ENCODE data around the gene YIPF7.

The YIPF7 gene

GRCh38 chr4:44651425-44651824, at the start of gene YIPF7:
Gene YIPF7, minus strand, starts transcription at chr4:44651625. Its CDS starts 1,525 bp downstream, at chr4:44650100.
- DNase-seq, result no peak

- no peak for DNase-seq
Measured at GRCh38 chr4:44701037-44701436, 49.6 kb upstream of the YIPF7 start.

GRCh38 chr4:44700427-44700826, 49.0 kb upstream of the YIPF7 start:
- no peak for DNase-seq

DNA sequence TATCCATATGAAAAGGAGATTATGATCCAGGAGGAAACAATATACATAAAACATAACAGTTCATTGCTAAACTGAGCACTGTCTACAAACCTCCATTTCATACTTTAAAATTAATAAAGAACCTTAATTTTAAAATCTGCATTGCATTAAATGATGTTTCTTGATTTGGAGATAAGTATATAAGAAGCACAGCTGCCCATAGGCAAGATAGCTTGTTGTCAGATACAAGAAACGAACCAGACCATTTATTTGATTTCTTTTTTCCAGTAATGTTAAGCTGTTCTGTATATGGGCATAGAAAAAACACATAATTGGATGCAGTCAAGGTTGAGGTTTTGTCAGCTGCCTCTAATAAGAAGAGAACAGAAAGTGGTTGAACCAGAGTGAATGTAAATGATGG, 33.2 kb upstream of the YIPF7 start:
- DNase-seq, result no peak

DNA sequence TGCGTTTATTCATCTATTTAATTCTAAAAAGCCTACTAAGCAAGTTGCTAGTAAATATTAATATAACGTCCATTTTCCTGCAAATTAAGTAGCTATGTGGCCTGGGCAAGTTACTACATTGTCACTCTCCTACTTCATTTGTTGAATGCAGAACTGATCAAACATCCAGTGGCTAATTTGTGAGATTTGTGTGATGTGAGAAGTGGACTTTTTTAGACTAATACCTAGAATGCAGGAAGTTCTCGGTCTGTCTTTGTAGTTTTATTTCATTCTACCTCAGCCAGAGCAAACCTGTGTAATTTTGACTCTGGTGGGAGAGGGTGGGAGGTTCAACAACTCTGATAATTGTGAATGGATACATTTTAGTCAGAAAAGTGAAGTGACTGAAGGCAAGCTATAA, 27.6 kb upstream of the YIPF7 start:
- no peak for DNase-seq

DNA sequence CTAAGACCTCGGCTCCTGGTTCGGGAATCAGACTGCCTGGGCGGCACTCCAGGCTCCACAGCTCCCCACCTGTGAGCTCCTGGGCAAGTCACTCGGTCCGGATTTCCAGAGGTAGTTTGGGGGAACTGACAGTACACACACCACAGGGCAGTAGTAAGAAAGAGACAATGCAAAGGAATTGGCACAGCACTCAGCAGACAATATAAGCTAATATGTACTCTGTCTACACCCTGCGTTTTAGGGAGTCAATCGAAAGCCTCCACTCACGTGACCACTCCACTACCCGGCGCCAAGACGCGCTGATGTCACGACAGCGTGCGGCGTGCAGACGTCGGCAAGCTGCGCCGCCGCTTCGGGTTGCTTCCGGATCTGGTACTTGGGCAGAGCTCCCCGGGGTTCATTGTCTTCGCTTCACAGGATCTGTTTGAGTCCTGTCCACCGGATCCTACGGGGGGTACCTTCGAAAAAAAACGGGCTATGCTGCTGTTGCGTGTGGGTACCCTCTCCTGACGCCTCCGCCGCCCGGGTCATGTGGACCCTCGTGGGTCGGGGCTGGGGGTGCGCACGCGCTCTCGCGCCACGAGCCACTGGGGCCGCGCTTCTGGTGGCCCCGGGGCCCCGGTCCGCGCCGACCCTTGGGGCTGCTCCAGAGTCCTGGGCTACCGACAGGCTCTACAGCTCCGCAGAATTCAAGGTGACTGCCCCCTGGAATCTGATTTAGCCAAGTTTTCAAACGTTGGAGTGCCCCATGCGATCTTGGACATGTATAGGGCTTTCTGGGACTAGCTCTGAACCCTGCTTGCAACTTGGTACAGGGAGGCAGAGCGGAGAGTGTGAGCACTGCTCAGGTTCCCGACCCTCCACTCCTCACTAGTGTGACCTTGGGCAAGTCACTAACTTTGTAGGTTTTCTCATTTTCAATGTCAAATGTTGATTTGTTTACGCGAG, 26.9 kb upstream of the YIPF7 start, which contains the start of gene GUF1:
TSS of gene GUF1 (plus strand) at position 327 of the 948 bp plus-strand sequence. CDS start at position 530, 203 bp downstream.
- DNase-seq, result peak; percentile 42 to 94 (median 85)

DNA sequence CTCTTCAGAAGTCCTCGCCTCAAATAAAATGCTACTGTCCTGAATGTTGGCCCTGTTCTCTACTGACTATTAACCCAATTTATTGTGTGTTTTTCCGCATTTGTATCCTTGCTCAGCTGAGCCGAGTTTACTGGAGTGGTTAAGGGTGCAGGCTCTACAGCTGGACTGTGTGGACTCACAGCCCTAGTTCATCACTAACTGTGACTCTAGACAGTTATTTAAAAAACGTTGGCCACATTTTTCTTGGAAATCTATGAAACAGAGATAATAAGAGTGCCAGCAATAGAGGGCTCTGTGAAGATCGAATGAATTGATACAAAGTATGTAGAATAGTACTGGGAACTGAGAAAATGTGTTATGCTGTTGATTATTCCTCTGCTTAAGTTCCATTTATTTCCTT, 23.9 kb upstream of the YIPF7 start:
- no peak for DNase-seq

GRCh38 chr4:44674471-44674870, 23.0 kb upstream of the YIPF7 start:
- DNase-seq, result no peak

DNA sequence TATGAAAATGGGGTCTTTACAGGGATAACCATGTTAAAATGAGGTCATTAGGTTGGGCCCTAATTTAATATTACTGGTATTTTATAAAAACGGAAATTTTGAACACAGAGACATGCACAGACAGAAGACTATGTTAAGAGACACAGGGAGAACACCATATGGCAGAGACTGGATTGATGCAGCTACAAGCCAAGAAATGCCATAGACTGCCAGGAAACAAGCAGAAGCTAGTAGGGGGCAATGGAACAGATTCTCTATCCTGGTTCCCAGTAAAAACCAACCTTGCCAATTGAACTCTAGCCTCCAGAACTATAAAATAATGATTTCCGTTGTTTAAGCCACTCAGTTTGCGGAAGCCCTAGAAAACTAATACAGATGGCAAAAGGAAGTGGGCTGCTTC, 20.2 kb upstream of the YIPF7 start:
- no peak for DNase-seq

GRCh38 chr4:44670506-44671199, 19.2 kb upstream of the YIPF7 start:
- no peak for DNase-seq

DNA sequence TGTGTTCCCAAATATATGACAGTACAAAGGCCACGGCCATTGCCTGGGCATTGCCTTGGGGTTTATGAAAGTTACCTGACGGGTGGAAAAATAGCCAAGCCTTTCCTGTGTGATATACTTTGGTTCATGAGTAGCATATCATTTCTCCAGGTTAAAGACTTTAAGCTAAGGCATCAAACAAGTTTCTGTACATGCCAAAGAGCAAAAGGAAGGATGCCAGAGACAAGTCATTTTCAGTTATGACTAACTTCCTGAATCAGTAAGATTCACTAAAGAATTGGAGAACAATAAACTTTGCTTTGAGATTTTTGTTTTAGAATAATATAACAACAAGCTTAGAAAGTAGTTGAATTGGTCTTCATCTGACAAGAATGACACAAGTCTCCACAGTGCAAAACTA, 17.1 kb upstream of the YIPF7 start:
- no peak for DNase-seq

DNA sequence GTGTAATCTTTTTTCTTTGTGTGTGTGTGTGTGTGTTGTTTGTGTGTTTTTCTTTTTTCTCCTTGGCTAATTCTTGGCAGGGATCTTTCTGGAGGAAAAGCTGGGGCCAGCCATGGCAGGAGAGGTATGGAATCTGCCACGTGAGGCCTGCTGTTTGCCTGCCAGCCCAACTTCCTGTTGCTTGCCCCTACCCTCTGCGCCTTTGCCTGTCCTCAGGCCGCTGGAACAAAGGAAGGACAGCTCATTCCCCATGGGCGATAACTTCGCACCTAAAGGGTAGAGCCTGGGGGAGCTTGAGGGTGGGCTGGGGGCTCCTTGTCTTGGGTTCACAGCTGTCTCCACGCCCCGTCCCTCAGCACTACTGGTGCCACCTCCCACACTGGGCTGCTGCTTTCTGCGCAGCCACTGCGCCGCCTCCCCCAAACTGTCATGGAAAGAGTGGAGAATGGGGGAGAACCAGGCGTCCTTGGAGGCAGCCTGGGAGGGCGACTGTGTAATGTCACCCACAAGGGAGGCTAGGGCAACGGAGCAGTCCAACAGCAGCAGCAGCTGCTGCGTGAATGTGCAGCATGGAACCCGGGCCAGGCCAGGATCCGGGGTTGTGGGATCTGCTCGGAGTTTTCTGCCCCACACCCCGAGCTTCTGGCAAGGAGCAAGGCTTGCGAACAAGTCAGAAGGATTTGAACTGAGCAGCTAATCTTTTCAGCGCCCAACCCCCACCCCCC, 12.3 kb upstream of the YIPF7 start:
- DNase-seq, result no peak

- DNase-seq, result no peak
Measured at GRCh38 chr4:44662623-44663005, 11.2 kb upstream of the YIPF7 start.

DNA sequence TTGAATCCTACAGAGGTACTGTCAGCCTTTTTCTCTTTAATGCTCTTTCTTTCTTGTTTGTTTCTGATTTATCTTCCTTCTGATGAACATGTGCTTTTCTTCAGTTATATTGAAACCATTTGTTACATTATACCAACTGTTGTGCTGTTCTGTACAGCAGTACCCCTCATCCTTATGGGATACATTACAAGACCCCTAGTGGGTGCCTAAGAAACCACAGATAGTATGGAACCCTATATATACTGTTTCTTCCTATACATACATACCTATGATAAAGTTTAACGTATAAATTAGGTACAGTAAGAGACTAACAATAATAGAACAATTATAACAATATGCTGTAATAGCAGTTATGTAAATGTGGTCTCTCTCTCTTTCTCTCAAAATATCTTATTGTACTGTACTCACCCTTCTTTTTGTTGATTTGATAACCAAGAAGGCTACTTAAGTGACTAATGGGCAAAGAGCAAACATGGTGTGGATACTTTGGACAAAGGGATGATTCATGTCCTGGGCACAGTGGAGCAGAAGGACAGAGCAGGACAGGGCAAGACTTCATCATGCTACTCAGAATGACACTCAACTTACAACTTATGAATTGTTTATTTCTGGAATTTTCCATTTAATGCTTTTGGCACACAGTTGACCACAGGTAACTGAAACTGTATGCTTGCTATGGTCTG, 10.7 kb upstream of the YIPF7 start:
- DNase-seq, result no peak

- no peak for DNase-seq
Measured at GRCh38 chr4:44660396-44660795, 9.0 kb upstream of the YIPF7 start.

DNA sequence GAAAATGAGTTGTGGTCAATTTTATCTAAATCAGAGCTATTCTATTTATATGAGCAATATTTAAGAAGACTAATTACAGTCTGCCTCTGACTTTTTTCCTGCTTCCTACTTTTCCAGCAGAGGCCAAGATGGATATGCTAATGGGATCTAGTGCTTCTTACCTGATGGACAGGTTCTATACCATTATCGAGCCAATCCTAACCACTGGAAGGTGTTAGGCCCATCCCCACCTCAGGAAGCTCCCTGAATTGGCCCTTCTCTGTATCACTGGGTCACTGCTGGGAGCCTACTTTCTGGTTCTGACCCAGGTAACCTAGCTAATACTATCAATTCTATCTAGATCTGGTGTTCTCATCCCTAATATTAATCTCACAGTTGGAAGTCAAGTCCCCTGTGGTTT, 577 bp upstream of the YIPF7 start:
- no peak for DNase-seq

GRCh38 chr4:44646151-44646550, 5.3 kb downstream of the YIPF7 start:
- no peak for DNase-seq

GRCh38 chr4:44638091-44638490, 13.3 kb downstream of the YIPF7 start:
- DNase-seq, result no peak

- DNase-seq, result no peak
Measured at GRCh38 chr4:44632733-44633132, 18.7 kb downstream of the YIPF7 start.

DNA sequence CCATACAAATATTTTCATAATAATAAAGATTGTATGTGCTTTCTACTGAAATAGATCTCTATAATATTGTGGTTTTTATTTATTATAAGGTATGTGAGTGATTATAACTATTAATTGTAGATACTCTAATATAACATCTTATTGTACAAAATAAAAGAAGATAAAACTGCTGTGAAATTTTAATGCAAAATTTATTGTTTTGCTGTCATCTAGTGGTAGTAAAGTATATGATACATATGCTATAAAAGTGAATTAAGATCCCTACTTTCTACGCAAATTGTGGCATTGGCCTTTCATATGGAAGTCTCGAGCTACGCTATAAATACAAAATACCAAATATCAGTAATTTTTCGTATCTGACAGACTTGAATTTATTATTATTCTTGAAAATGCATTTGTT, 19.3 kb downstream of the YIPF7 start:
- DNase-seq, result no peak

GRCh38 chr4:44629280-44629866, 22.1 kb downstream of the YIPF7 start:
- peak in 18 of 58 donors; percentile 0 to 57 (median 4) for DNase-seq
